Esophagus squamous epithelium (tissue), 4 donors: ENCODE measurements around the gene GABBR2.

Experiments
- CTCF ChIP-seq, 6 experiments: fragments of 450-650 bp in 4 of 6; fragments of 200-600 bp in 2 of 6; sonication (generic) in 2 of 6; IDR thresholded peaks; one replicate each; pipeline ENCODE4 v1.5.1; 2016 to 2019; ENCODE audit warnings: antibody characterized with exemption in 6 of 6, mild to moderate bottlenecking in 4 of 6, moderate library complexity in 4 of 6
- POLR2A ChIP-seq, 4 donors: fragments of 450-650 bp; IDR thresholded peaks; one replicate each; pipeline ENCODE4 v1.6.1; 2017; ENCODE audit warnings: antibody characterized with exemption in 4 of 4, mild to moderate bottlenecking in 4 of 4, moderate library complexity in 3 of 4

GRCh38 chr9:98451576-98451975 is 257.2 kb downstream of the GABBR2 start:
- TF ChIP-seq POLR2A (IDR thresholded peaks at IDR 0.05) (no peak), CTCF (IDR thresholded peaks at IDR 0.05) (no peak)
